Activated CD4-positive, alpha-beta T cell treated with anti-CD3 and anti-CD28 coated beads, Interleukin-2, amount 50 U/mL, for 16 hours (primary cell): ENCODE measurements around the gene LMO3.

Source experiments
- DNase-seq: peaks from one replicate; pipeline ENCODE4 v3.0.0-alpha.2; 2020

Gene LMO3

DNA sequence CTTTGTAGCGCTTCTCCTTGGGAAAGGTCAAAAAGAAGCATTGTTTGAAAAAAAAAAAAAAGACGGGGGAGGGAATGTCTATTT lies at the start of gene LMO3:
Gene LMO3 (minus strand): TSS at position 46 of the 84 bp plus-strand sequence. CDS start 5,302 bp downstream, outside the sequence.
- DNase-seq, result no peak

DNA sequence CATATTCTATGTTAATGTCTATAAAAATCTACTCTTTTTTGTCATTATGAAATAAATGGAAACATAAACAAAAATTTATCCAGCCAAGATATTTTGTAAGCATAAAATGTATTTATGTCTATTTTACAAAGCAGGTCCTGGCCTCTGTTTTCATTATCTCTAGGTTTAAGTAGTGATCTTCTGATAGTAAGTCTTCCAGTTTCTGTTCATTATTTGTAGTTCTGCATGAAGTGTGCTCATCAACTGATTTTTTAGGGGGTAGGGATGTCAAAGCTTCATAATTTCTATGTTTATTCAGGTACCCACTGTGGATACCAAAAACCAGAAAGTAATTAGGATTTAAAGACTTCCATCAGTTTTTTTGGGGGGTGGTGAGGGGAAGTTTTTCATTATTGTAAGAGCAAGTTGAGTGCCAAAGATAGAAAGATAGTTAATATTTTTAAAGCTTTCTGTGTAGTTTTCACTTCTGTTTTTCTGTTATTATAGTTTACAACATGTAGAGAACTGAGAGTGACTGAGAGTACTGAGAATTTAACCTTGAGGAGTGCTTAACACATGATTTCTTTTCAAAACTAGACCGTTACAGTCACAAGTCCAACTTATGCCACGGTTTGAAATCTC lies 30.6 kb upstream of the LMO3 start:
- no peak for DNase-seq

DNA sequence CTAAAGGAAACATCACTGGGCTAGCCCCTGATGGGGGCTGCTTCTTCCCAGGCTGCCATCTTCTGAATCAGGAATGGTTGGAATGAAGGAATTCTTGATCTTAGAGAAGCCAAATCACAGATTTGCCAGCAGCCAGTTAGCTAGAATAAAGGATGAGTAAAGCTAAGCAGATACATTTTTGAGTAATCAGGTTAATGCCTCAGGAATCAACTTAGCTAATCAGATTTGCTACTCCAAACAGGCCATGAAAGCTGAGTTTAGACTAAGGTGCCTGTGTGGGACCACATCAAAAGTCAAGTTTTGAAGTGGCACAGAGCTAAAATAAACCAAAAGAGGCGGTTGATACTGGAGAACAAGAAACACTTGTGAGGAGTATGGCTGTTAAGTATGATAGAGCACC lies 28.8 kb upstream of the LMO3 start:
- no peak for DNase-seq

DNA sequence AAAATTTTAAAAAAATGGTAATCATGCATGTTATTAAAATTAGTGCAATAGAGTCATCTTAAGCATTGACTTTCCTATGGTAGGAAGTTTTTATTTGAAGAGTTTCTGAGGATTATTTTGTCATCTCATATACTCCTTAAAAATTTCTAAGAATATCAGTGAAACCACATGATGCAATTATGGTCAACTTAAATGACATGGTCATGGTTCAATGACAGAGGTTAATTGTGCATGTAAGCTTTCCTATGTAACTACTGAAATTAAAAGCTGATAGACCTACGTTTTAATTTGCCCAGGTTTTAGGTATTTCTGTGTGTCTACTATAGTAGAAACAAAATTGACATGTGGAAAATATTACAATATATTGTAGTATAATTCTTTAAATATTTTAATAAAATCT lies 21.0 kb upstream of the LMO3 start:
- no peak for DNase-seq

DNA sequence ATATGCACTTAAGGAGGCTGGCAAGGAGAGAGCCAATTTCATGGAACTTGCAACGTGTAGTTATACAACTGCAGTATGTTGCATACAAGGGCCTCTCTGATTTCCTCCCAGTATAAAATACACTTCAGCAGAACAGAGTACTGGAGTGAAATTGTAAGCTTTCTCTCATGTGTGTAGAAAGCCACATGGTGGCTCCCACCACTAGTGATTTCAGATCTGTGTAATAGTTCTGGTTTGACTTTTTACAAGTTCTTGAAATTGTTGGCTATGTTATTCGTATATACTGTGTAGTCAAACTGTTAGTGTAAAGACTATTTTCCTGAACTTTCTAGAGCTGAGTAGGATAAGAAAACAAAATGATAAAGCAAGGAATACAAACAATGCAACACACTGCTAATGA lies 16.4 kb upstream of the LMO3 start:
- no peak for DNase-seq

DNA sequence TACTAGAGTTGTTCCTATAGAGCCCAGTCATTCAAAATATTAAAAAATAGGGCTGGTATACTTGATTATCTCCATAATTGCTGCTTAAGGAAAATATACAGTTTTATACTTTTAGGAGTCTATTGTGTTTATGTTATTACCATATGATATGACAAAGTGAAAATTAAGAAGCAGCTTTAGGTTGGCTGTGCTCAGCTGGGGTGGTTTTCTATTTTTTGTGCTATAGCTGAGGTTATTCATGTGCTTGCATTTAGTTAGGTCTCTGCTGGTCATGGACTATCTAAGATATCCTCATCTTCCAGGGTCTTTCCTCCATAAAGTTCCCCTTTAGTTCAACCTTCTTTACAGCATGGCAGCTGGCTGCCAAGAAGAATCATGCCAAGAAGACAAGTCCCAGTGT lies 13.6 kb upstream of the LMO3 start:
- no peak for DNase-seq

DNA sequence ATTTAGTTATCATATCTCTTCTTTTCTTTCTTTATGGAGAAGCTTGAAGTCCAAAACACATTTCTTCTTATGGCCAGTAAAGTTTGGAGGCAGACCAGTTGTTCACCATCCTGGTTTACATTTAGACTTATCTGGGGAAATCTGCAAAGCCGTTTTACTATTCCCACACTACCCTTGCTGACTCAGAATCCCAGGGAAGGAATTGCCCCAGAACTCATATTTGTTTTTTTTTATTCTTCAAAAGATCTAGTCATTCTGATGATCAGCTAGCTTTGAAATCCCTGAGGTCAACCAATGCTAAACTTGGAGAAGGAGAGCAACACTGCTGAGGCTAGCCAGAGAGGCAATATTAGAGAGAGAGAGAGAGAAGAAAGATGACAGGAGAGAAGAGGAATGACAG lies 12.3 kb upstream of the LMO3 start:
- DNase-seq, result no peak

DNA sequence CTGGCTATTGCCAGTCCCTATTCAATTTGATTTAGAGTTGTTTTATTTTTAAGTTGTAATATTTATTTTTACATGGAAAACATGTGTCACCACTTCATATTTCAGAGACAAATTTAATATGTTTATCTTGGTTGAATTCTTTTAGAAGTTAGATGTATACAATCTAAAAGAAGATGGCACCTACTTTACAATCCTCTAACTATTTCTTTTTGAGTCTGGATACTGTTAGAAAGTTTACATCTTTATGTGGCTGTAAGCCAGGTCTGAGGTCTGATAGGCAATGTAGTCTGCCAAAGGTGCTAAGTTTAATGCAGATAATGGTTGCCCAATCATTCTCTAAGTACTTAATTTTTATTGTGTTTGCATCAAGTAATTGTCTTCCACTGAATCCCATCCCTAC lies 7.2 kb upstream of the LMO3 start:
- no peak for DNase-seq

DNA sequence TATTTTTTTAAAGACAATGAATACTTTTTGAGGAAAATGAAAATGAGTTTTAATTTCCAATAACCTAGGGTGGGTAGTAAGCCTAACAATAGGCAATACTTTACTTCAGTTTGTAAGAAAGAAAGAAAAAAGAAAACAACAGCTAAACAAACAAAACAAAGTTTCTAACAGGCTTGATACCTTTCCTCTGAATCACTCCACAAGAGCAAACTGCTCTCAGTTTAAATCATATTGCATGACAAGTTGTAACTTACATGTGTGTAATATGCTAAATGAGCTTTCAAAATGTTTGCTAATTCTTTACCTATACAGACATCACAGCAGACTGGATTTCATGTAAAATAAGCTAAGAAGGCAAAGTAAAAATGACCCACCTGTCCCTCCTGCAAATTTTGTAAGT lies 6.7 kb upstream of the LMO3 start:
- DNase-seq, result no peak

DNA sequence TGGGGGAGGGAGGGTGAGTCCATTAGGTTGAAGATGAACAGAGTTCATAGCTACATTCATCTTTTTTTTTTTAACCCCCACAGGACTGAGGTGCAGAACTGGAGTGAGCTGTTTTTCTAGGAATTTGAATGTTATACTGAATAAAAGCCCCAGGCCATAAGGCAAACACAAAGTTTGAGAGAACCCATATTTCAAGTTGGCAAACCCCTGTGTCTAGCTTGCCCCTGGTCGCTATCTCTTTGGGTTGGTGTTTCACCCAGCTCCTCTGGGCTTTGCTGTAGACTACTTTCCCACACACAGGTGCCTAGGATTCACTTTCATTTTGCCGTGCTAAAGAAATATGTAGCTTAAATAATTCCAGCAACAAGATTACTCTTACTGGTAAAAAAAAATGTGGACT lies 5.2 kb upstream of the LMO3 start:
- DNase-seq, result no peak

DNA sequence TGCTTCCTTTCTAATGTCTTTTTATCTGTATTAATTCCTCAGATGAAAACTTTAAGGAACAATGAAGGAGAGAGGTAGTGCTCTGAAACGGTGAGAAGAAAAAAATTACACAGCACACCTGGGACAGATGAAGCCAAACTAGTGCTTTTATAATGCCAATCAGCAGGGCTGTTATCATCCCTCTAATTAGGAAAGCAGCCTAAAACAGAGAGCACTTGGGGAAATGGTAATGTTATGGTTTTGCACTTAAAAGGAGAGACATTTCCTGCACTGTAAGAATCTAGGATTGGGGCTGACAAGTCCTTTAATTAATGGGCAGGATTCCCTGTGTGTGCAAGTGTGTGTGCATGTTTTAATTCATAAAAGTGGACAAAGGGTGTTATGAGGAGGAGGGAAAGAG lies 4.8 kb upstream of the LMO3 start:
- no peak for DNase-seq

DNA sequence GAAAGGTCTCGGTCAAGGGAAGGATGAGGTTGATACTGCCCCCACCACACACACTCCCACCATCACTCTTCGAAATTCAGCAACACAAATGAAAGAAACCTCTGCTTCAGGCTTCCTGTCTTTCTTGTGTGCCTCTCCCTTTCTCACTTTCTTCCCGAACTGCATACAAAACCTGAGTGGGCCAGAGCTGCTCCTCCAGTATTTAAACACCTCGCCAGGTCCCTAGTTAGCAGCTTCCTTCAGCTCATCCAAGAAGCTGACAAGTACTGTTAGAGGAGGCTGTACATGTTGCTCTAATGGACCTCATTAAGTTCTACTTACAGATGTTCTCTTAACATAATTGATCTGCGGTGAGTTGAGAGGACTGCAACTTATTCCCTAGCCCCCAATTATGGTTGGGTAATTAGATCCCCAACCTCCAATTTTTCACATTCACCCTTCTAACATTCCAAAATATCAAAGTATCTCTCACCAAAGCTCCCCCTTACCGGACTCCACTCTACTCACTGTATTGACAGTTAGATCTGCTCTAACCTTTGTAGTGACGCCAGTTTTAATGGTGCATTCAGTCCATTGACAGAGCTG lies 4.1 kb upstream of the LMO3 start:
- DNase-seq, result no peak

DNA sequence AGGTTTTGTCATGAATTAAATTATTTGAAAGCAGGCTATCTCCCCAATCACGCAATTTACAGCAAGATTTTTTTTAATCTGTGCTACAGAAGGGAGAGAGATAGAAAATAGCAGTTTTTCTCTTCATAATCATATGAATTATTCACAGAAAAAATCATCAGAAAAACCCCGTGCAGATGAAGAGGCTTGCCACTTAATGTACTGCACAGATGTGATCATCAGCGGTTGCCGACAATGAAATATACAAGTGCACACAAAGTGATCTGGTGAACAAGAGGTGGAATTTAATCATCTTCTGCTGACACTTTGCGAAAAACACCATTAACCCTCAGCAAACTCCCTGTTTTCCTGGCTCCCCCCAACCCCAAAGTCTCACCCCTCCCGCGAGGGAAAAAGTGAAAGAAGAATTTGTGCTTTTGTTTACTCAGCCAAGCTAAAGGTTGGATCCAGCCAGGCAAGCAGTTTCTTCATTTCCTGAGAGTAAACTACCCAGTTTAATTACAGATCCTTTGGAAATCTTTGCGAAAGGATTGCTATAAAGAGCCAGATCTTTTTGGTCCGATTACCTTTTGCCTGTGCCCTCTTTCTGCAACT lies 3.1 kb upstream of the LMO3 start:
- DNase-seq, result no peak

DNA sequence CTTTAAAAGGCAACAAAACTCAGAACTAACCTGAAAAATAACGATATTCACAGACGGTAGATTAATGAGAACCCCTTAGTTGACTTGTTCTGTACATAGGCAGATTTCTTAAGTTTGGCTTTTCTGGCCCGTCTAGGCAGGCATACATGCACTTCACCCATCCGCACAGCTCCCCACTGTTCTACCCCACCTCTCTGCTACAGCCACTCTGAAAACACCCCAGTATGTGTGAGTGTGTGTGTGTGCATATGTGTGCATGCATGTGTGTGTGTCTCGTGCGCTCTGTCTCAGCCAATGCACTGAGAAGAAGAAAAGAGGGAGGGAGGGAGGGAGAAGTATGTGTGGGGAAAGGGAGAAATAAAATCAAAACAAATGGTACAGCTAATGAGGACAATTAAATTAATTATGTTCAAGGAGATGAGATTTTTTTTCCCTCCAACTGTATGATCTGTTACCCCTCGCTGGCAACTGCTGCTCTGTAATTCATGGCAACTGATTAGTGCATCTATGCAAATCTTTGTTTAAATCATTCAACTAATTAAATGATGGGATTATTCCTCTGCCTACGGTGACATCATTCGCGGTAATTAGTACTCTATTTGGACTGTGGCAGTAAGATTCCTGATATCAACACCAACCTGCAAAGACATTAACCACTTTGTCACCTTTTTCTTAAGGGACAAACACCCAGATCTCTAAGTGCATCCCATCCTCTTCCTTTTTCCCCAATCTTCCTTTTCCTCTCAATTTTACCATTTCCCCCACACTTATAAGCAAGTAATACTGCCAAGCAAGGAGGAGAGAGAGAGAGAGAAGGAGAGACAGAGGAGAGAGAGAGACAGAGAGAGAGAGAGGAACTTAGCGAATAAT lies 2.2 kb upstream of the LMO3 start:
- no peak for DNase-seq

DNA sequence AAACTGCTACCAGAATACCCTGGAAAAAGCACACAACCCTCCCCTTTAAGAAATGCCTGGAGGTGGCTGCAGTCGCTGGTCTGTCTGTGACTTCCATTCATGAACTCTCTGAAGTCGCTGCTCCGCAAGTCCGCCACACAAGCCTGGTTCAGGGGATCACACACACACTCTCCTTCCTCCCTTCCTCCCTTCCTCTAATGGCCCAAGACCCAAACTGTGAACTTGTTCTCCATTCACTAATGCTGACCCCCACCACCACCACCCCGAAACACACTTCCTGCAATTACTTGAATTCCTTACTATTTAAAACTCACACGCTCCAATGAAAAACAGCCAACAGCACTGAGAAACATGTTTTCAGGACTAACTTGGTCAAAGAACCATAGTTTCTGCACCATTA lies 1.0 kb upstream of the LMO3 start:
- DNase-seq, result no peak

DNA sequence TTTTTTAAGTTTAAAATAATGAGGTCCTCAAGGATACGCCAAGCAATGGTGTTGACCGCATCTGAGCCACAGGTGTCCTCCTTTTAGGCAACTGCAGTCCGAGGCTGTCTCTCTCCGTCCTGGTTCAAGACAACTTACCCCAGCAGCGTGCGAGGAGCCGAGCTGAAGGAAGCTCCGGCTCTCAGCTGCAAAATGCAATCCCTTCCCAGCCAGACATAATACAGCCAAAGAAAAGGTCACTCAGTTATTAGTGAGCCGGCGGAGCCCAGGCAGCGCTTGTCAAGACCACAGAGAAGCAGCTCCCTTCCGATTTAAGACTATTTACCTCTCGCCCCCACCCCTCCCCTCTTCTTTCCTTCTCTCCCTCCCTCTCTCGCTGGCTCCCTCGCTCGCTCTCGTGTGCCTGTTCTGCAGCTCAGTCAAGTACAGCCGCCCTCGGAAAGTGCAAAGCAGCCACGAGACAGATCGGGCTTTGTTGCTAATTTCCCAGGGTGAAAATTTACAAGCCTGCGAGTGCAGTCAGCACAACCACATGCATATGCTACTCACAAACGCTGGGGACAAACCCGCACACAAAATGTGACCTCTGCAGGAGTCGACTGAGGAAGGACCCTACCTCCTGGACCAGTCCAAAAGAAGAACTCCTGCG lies 363 bp upstream of the LMO3 start:
- DNase-seq, result no peak

DNA sequence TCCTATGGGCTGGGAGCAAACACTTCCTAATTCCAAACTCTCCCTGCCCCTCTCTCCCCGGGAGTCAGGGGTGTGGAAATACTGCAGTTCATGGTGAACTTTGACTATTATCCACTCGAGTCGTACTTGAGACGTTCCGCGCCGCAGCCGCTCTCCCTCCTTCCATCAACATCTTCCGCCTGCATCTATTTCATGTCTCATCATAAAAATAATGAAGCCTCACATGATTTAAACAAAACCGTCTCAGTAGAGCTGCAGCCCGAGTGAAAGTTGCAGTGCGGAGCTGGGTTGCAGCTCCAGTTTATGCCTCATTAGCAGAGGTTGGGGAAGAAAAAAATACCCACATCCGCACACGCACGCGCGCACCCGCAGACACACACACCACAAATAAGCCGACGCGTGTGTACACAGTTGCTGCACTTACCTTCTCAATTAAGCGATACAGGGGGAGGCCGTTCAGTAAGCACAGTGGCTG lies 283 bp downstream of the LMO3 start:
- no peak for DNase-seq

DNA sequence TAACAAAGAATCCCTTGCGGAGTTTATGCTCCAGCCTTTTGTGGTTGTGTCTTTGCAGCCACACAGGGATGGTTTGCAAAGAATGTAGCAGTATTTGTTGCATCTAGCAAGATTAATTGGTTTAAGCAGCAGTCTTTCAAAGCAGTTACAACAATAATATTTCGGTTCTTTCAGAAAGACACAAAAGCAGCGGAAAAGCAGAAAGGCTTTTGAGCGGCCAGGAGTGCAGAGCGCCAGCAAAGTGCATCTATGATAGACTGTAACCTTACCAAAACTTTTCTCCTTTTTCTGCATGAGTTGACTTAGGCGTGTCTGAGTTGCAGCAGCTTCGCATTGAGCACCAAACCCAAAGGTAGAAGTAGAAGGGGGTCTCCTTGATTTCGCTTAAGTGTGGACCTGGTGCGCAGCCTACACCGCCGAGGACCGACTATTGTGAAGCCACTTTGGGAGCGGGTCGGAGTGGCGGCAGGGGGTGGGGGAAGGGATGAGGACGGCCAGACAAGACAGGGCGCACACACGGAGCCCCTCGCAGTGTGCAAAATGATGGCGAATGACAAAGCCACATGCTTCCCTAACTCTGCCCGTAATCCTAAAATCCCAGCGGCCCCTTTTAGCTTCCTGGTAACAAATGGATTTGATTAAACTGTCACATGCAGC lies 1.2 kb downstream of the LMO3 start:
- no peak for DNase-seq

DNA sequence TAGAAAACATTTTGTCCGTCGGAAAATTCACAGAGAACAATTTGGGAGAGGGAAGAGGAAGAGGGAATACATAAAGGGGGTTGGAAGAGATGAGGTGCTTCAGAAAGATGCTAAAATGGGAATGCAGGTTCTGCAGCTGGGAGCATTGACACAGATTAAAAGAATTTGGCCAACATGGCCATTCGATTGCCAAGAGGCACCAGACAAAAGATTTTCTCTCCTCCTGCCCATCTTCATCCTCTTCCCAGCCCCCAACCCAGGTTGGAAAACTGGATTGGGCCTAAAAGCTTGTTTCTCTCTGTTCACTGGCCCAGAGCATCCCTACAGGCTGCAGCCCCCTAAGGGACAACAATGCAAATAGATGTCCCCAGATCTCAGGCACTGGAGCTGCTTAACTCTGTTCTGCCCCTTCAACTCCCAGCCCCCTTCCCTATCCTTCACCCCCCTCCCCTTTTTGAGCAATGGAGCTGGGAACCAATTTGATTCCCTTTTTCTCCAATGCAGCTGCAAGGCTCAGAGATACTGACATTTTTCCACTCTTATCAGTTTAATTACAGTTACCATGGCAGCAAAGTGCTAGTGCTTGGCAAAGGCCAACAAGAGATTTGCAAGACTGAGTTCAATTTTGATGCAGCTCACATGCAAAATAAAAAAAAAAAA lies 1.9 kb downstream of the LMO3 start:
- DNase-seq, result no peak

DNA sequence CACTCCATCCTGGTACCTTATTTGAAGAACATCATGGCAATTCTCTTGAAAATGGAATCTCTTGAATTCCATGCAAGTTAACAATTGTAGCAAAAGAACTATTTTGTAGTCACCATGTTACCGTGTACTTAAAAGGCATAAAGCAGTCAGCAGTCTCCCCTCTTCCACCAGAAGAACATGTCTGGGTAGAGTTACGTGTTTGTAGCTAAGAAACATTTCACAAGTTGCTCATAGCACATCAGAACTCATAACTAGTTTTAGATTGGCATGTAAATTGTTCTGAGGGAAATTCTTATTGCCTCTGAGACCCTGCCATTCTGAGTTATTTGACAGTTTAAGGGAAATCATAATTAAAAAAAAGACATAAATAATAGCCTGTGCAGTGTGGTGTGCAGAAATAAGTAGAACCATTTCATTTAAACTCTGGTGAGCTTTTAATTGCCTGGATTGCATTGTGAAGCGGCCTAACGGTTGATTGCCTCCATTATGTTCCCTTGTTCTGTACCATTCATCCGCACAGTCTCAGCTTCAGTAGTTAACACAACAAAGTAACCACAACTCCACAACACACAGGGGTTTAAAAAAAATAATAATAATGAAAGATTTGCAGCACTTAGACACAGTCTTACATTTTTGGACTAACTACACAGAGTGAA lies 2.6 kb downstream of the LMO3 start:
- DNase-seq, result no peak

DNA sequence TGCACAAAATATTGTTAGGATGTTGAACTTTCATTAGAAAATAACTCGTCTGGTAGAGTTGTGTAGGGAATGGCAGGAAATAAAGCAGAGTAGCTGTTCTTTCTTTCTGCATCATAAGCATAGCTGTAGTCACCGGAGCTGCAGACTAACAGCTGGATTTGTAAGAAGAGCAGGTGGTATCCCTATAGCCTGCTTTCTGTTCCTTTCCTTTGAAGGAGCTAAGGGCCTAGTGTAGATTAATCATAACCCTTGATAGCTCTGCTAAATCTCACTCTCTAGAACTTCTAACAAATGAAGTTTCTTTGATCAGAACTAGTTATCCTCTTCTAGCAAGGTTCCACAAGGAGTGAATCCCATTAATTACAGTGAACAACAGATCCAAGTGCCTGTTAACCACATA lies 3.5 kb downstream of the LMO3 start:
- DNase-seq, result no peak

DNA sequence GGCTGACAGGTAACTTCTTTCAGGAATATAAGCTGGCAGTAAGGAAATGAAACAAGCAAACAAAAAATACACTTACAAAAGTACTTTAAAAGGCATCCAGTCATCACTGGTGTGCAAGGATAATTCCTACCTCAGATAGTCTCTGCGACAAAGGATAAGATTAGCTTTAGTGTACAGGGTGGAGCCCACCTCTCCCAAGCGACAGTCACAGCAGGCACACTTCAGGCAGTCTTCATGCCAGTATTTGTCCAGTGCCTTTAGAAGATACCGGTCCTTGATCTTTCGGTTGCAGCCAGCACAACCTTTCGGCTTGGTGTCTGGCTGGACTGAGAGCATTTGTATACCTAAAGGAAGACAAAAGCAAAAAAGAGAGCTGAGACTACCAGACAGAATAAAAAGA lies 5.4 kb downstream of the LMO3 start:
- no peak for DNase-seq
